Lung (tissue), 12 donors: ENCODE data around the gene TMEM176A. TPM values are rescaled to one million over a fixed set of nuclear protein-coding genes. Genes with fewer than 3 reads are reported as not detected.

Experiments
- ATAC-seq: fragments of 200-7000 bp; cut with Tn5 transposase; one replicate; pipeline ENCODE4 v1.9.1; 2020; ENCODE audit warnings: moderate number of reproducible peaks; ENCODE audit not compliant: insufficient read depth, low FRiP score
- DNase-seq, 3 donors: peaks; one replicate each; pipeline ENCODE4 v3.0.0-alpha.2; 2013 to 2017
- H3K27ac ChIP-seq, 2 donors: one replicate each; pipeline ENCODE4 v1.5.1; 2013; ENCODE audit warnings: mild to moderate bottlenecking in 2 of 2, moderate library complexity in 2 of 2, control low read depth in 1 of 2, inconsistent platforms in 1 of 2, low read depth in 1 of 2, low read length in 1 of 2
- H3K27me3 ChIP-seq, 3 donors: one replicate each; pipeline ENCODE4 v1.5.1; 2013; ENCODE audit warnings: low read length in 2 of 3; ENCODE audit not compliant: control insufficient read depth in 3 of 3, insufficient read depth in 3 of 3
- H3K36me3 ChIP-seq, 4 donors: one replicate each; pipeline ENCODE4 v1.5.1; 2013; ENCODE audit warnings: low read length in 4 of 4, mild to moderate bottlenecking in 1 of 4, moderate library complexity in 1 of 4; ENCODE audit not compliant: control insufficient read depth in 4 of 4, insufficient read depth in 4 of 4
- H3K4me1 ChIP-seq, 5 donors: one replicate each; pipeline ENCODE4 v1.5.1; 2013; ENCODE audit warnings: low read length in 5 of 5, mild to moderate bottlenecking in 2 of 5, moderate library complexity in 1 of 5; ENCODE audit not compliant: control insufficient read depth in 5 of 5, insufficient read depth in 5 of 5
- H3K4me3 ChIP-seq: one replicate; pipeline ENCODE4 v1.5.1; 2013; ENCODE audit warnings: mild to moderate bottlenecking, control low read depth, moderate library complexity
- H3K9ac ChIP-seq, 2 donors: one replicate each; pipeline ENCODE4 v1.5.1; 2013; ENCODE audit warnings: low read length in 2 of 2, control low read depth in 1 of 2; ENCODE audit not compliant: insufficient read depth in 1 of 2
- H3K9me3 ChIP-seq, 4 donors: one replicate each; pipeline ENCODE4 v1.5.1; 2013; ENCODE audit warnings: low read length in 3 of 4, mild to moderate bottlenecking in 1 of 4, moderate library complexity in 1 of 4; ENCODE audit not compliant: control insufficient read depth in 4 of 4, insufficient read depth in 3 of 4
- CTCF ChIP-seq: IDR thresholded peaks from 2 replicates; pipeline ENCODE4 v1.5.1; 2012; ENCODE audit warnings: mild to moderate bottlenecking; ENCODE audit errors: control extremely low read depth, extremely low read depth
- WGBS, 2 donors: extraction: QIAGEN DNeasy Blood & Tissue Kit; methylation state at CpG; one replicate each; pipeline ENCODE4 v1.1.7; 2013; 5-methylcytosine and 5-hydroxymethylcytosine counted together
- polyA plus RNA-seq, 2 donors: library from polyadenylated mRNA; stranded (reverse); fragments of 200-250 nt; gene quantifications; one replicate each; pipeline ENCODE4 v1.2.1, GENCODE V29; 2013
- total RNA-seq, 2 donors: library from RNA; depleted of rRNA in 1 of 2; stranded (reverse); fragments of >200 nt in 1 of 2; gene quantifications; one replicate each; pipeline ENCODE4 v1.2.1, GENCODE V29; 2014 to 2021
- donor health status: control.
- donor health status: control.
- donor health status: Bipolar disorder and iron deficiency.
- donor health status: healthy.
- donor health status: DM: yes; HTN: yes; CAD: no.

The TMEM176A gene
- total and polyA plus RNA-seq, 4 donors: 18.3 to 33.1 (median 23.3) TPM

DNA sequence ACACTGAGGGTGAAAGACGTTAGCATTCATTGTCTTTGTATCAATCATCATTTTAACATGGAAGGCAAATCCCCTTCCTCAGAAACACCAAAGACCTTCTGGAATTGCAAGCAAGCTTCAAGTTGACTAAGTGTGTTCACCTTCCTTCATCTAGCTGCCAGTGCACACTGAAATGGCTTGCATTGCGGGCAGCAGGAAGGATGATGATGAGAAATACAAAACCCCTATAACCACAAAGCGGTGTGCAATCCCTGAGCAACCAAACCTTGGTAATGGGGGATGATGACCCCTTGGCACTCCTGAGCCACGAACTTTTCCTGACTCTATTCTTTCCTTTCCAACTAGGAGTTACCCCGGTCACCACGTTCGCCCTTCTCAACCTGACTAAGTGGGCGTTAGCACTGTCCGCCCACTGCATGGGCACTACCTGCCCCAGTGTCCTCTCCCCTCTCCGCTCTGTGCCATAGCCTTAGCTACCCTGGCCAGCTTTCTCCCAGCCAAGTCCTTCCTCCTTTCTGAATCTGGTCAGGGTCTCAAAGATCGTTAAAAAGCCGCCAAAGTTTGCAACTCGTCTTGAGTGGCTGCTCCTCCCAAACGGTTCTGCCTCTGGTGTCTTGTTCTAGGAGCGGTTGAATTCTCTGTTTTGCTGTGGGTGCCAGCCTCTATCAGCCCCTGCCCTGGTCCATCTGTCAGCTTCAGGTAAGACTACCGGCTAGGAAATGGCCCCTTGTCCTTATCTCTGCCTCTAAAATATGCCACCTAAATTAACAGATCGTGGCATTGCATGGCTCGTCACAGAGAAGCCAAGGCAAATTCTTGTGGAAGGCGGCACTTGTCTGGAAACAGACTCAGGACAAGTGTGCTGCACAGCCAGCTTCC, 51.2 kb downstream of the TMEM176A start:
- no peaks in the 10 kb centered on the region for H3K27me3 ChIP-seq
- no peak for TF ChIP-seq CTCF
- no peak overlapping the region for H3K9ac ChIP-seq
- DNase-seq (no peak), ATAC-seq (no peak)
- H3K9me3 ChIP-seq: no peaks in the 10 kb centered on the region
- no peak overlapping the region for H3K27ac ChIP-seq
- 64 to 69% methylated on average over 19 of the region's 19 CpGs for WGBS, 2 donors
- no peak overlapping the region for H3K4me3 ChIP-seq
- H3K36me3 ChIP-seq: no peaks in the 10 kb centered on the region
- peaks cover 0 to 18% (median 0%) of the 10 kb centered on the region in 5 donors for H3K4me1 ChIP-seq

DNA sequence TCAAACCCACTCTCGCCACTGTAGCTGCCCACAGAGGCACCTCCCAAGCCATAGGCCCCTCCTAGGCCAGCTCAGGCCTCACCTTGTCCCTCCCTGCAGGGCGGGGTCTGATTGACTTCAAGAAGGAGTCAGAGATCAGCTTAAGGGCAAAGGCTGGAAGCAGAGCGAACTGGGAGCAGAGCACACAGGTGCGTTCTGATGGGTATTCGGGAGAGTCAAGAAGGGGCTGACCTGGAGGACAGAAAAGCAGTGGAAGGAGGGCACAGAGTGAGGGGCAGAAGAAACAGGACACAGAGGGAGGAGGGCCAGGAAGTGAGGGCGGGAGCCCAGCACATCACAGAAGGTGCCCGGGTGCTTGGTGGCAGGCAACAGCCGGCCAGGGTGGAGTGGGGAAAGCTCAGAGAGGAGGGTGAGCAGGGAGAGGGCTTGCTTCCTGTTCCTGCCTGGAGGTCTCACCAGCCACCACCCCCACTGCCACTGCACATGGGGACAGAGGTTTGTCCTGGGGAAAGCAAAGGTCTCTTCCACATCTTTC, 51.9 kb downstream of the TMEM176A start, which contains the start of gene AOC1:
TSS of gene AOC1 (plus strand) at position 147 of the 535 bp plus-strand sequence. CDS start 3,954 bp downstream, outside the sequence.
- Histone ChIP-seq H3K9me3 (no peaks in the 10 kb centered on the region), H3K27ac (no peak within 1 kb of the TSS), H3K9ac (no peak within 1 kb of the TSS), H3K27me3 (no peaks in the 10 kb centered on the region), H3K4me3 (no peak within 1 kb of the TSS), H3K36me3 (no peaks in the 10 kb centered on the region), H3K4me1 (peaks cover 0 to 18% (median 0%) of the 10 kb centered on the region in 5 donors)
- TF ChIP-seq CTCF: no peak
- WGBS, 2 donors: 46 to 49% methylated on average over 8 of the region's 8 CpGs
- ATAC-seq: peak; percentile 47
- no peak for DNase-seq

DNA sequence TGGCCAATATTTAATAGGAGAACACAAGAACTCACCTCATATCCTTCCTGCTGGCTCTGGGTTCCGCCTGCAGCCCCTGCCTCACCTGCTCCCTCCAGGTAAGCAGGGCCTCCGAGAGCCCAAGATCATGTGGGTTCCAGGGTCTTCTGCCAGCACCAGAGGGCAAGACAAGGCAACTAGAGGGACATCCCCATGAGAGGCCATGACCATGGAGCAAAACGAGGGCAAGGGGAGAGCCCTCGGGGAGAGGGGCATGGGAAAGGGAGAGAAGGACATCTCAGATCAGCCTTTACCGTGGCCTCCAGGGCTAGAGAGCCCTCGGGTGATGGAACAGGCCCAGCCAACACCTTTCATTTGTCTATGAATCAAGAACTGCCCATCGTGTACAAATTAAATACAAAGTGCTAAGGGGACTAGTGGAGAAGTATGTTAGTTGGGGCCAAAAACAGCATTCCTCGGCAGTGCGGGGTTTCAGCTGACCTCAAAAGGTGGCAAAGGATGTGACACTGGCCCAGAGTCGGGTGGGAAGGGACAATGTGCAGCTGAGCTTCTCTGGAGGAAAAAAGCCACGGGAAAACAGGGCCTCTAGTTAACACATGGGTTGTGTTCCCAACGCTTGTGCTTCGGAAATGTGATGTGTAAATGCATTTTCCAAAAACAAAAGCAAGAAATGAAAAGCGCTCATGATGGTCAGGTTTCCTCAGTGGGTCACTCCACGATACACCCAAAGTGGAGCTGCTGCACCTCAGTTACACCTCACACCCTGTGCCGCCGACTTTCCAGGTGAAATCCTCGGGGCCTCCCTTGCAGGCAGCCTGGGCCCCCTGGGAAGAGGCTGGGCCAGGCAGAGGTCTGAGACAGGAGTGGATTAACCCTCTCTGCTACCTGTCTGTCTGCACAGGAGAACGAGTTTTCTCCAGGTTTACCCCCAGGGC, 53.8 kb downstream of the TMEM176A start:
- Histone ChIP-seq H3K4me1 (peaks cover 0 to 18% (median 0%) of the 10 kb centered on the region in 5 donors), H3K4me3 (no peak overlapping the region), H3K36me3 (no peaks in the 10 kb centered on the region), H3K9me3 (no peaks in the 10 kb centered on the region), H3K9ac (no peak overlapping the region), H3K27me3 (no peaks in the 10 kb centered on the region), H3K27ac (no peak overlapping the region)
- ATAC-seq (no peak), DNase-seq (peak; percentile 44 to 75 (median 49))
- no peak for TF ChIP-seq CTCF
- WGBS, 2 donors: 74 to 88% methylated on average over 19 of the region's 19 CpGs

Other genes with a start within 250 kb of the TMEM176A start
- gene GIMAP4, start 233.4 kb upstream of the TMEM176A start, total RNA-seq: 10 to 100 TPM; 49.0 to 66.2 TPM
- 10 to 100 TPM; 26.2 to 48.3 TPM for gene GIMAP4, start 233.4 kb upstream of the TMEM176A start, polyA plus RNA-seq
- gene GIMAP6, start 168.4 kb upstream of the TMEM176A start, total RNA-seq: 10 to 100 TPM; 38.9 to 53.7 TPM
- gene GIMAP6, start 168.4 kb upstream of the TMEM176A start, polyA plus RNA-seq: 10 to 100 TPM; 12.1 to 41.2 TPM
- 10 to 100 TPM; 14.1 to 24.9 TPM for gene GIMAP2, start 115.1 kb upstream of the TMEM176A start, total RNA-seq
- gene GIMAP2, start 115.1 kb upstream of the TMEM176A start, polyA plus RNA-seq: 10 to 100 TPM; 10.7 to 22.0 TPM
- 1 to 10 TPM; 4.6 to 9.5 TPM for gene GIMAP1, start 84.2 kb upstream of the TMEM176A start, total RNA-seq
- gene GIMAP1, start 84.2 kb upstream of the TMEM176A start, polyA plus RNA-seq: 10 to 100 TPM in 1 of 2 donors, 1 to 10 TPM in 1; 5.7 to 10.0 TPM
- 10 to 100 TPM; 24.8 to 27.3 TPM for gene GIMAP5, start 63.4 kb upstream of the TMEM176A start, total RNA-seq
- 10 to 100 TPM; 47.9 to 60.6 TPM for gene GIMAP5, start 63.4 kb upstream of the TMEM176A start, polyA plus RNA-seq
- gene TMEM176B, start 405 bp upstream of the TMEM176A start, total RNA-seq: 10 to 100 TPM; 37.2 to 39.2 TPM
- gene TMEM176B, start 405 bp upstream of the TMEM176A start, polyA plus RNA-seq: 10 to 100 TPM; 14.6 to 54.8 TPM
- under 1 TPM; 0.48 to 0.92 TPM for gene AOC1, start 51.7 kb downstream of the TMEM176A start, total RNA-seq
- 1 to 10 TPM in 1 of 2 donors, under 1 TPM in 1; 0.35 to 1.3 TPM for gene AOC1, start 51.7 kb downstream of the TMEM176A start, polyA plus RNA-seq
- 1 to 10 TPM; 1.7 to 2.0 TPM for gene KCNH2, start 177.6 kb downstream of the TMEM176A start, total RNA-seq
- under 1 TPM; 0.43 to 0.82 TPM for gene KCNH2, start 177.6 kb downstream of the TMEM176A start, polyA plus RNA-seq
- gene NOS3, start 190.2 kb downstream of the TMEM176A start, total RNA-seq: 10 to 100 TPM; 11.9 to 31.0 TPM
- gene NOS3, start 190.2 kb downstream of the TMEM176A start, polyA plus RNA-seq: 10 to 100 TPM in 1 of 2 donors, 1 to 10 TPM in 1; 9.3 to 11.9 TPM
- gene ATG9B, start 223.7 kb downstream of the TMEM176A start, total RNA-seq: 1 to 10 TPM; 1.1 to 2.8 TPM
- gene ATG9B, start 223.7 kb downstream of the TMEM176A start, polyA plus RNA-seq: 1 to 10 TPM in 1 of 2 donors, under 1 TPM in 1; 0.78 to 1.8 TPM
- 10 to 100 TPM; 21.8 to 61.5 TPM for gene ABCB8, start 227.7 kb downstream of the TMEM176A start, total RNA-seq
- 10 to 100 TPM; 28.7 to 28.9 TPM for gene ABCB8, start 227.7 kb downstream of the TMEM176A start, polyA plus RNA-seq
- gene ASIC3, start 247.8 kb downstream of the TMEM176A start, total RNA-seq: 1 to 10 TPM in 1 of 2 donors, under 1 TPM in 1; 0.37 to 3.9 TPM
- gene ASIC3, start 247.8 kb downstream of the TMEM176A start, polyA plus RNA-seq: 1 to 10 TPM; 1.6 to 3.2 TPM